ENCODE results near the gene PCDHA1. TPM values are rescaled to one million over a fixed set of nuclear protein-coding genes. Genes with fewer than 3 reads are reported as not detected.

PCDHA1 gene
- total and polyA plus RNA-seq, 2 of the 13 experiments (the other 11 are each of a cell fraction or from before 2014, with no cell fraction given), result not detected

- Histone ChIP-seq H3K27ac (ENCODE audit: extremely low read length, insufficient read depth, low read length) (no peak within 1 kb of the TSS), H3K4me2 (ENCODE audit: low read depth, low read length) (no peak within 1 kb of the TSS), H3K79me2 (ENCODE audit: insufficient read depth, low read length) (no peaks in the 10 kb centered on the region), H3K9me3 (ENCODE audit: low read length) (no peaks in the 10 kb centered on the region), H3K36me3 (replicated peaks in 1 of 2; ENCODE audit: control insufficient read depth in 1 of 2, insufficient read depth in 2 of 2, low read length in 2 of 2) (no peaks in the 10 kb centered on the region), H3K9ac (ENCODE audit: insufficient read depth, low read depth, low read length) (no peak within 1 kb of the TSS), H3K27me3 (ENCODE audit: control insufficient read depth in 1 of 2, insufficient read depth in 2 of 2, low read length in 2 of 2) (peaks cover 0 to 20% of the 10 kb centered on the region in 2 experiments; a peak in 3 of 5 replicates), H3K4me1 (ENCODE audit: insufficient read depth, low read length) (no peaks in the 10 kb centered on the region), H2AFZ (ENCODE audit: low read length) (no peak within 1 kb of the TSS), H4K20me1 (ENCODE audit: insufficient read depth, low read length) (no peaks in the 10 kb centered on the region), H3K4me3 (replicated peaks in 1 of 3; ENCODE audit: insufficient read depth in 1 of 3, low read depth in 2 of 3, low read length in 3 of 3) (no peak within 1 kb of the TSS)
- ChIA-PET POLR2A (no interaction called here), CTCF (ENCODE audit: low intra/inter-chr PET ratio, low total read pairs) (no interaction called here)
- TF ChIP-seq NFAT5 (CRISPR knock-in tag; IDR thresholded peaks at IDR 0.05) (no peak), DNMT1 (CRISPR knock-in tag; IDR thresholded peaks at IDR 0.05) (0 out of 2 replicates have a peak, but pooled peaks have one; percentile 28)
- DNase-seq (ENCODE audit: low spot score) (no peak), FAIRE-seq (no peak), ATAC-seq (no peak)
- WGBS (ENCODE audit: low lambda C conversion rate), result 61% methylated on average over 57 of the region's 80 CpGs
- intact Hi-C loops (cut with micrococcal nuclease; ENCODE audit: unreplicated experiment), result no loop called here
- BruUV-seq (replicated peaks), result no TSS peak
- in situ Hi-C loops (cut with HindIII; ENCODE audit: extremely low pct_ligation_motif_present, low pct_unique_long_range_greater_than_20kb), result no loop called here
These were observed 180.6 kb downstream of the PCDHA1 start, which contains the start of gene PCDHAC2 for GRCh38 chr5:140966293-140967225. Gene PCDHAC2, plus strand, starts transcription at chr5:140966476. Its CDS starts 291 bp downstream, at chr5:140966767.
